ENCODE measurements around the gene PKLR. TPM values are rescaled to one million over a fixed set of nuclear protein-coding genes. Genes with fewer than 3 reads are reported as not detected.
"Not testable (repeated sequence)": the region's sequence is repeated elsewhere in the genome, so short reads cannot be mapped to it uniquely, and the experiment has no call there.

Gene PKLR
- total RNA-seq, 1 donor from 2014 or later: not detected

- Mint-ChIP-seq H3K36me3 (ENCODE audit: unreplicated experiment) (no peaks in the 10 kb centered on the region), H3K4me3 (ENCODE audit: unreplicated experiment) (peak overlapping the region; percentile 72), H3K27ac (ENCODE audit: unreplicated experiment) (no peak overlapping the region), H3K4me1 (ENCODE audit: low read depth, unreplicated experiment) (peaks cover 11% of the 10 kb centered on the region), H3K9me3 (ENCODE audit: unreplicated experiment) (peaks cover 12% of the 10 kb centered on the region), H3K27me3 (ENCODE audit: unreplicated experiment) (peaks cover 8% of the 10 kb centered on the region)
- no peak for DNase-seq
- TF ChIP-seq, protein P1, sequence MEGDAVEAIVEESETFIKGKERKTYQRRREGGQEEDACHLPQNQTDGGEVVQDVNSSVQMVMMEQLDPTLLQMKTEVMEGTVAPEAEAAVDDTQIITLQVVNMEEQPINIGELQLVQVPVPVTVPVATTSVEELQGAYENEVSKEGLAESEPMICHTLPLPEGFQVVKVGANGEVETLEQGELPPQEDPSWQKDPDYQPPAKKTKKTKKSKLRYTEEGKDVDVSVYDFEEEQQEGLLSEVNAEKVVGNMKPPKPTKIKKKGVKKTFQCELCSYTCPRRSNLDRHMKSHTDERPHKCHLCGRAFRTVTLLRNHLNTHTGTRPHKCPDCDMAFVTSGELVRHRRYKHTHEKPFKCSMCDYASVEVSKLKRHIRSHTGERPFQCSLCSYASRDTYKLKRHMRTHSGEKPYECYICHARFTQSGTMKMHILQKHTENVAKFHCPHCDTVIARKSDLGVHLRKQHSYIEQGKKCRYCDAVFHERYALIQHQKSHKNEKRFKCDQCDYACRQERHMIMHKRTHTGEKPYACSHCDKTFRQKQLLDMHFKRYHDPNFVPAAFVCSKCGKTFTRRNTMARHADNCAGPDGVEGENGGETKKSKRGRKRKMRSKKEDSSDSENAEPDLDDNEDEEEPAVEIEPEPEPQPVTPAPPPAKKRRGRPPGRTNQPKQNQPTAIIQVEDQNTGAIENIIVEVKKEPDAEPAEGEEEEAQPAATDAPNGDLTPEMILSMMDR (IDR thresholded peaks at IDR 0.05; ENCODE audit: partially characterized antibody, unreplicated experiment): no peak
Measured at GRCh38 chr1:155329980-155330598, 28.9 kb upstream of the PKLR start.

- not testable (repeated sequence) for H3K36me3 Mint-ChIP-seq (ENCODE audit: unreplicated experiment); H3K4me3 Mint-ChIP-seq (ENCODE audit: unreplicated experiment); H3K27me3 Mint-ChIP-seq (ENCODE audit: unreplicated experiment); DNase-seq; H3K27ac Mint-ChIP-seq (ENCODE audit: unreplicated experiment)
- peaks cover 11% of the 10 kb centered on the region for H3K4me1 Mint-ChIP-seq (ENCODE audit: low read depth, unreplicated experiment)
- H3K9me3 Mint-ChIP-seq (ENCODE audit: unreplicated experiment): peaks cover 12% of the 10 kb centered on the region
Measured at GRCh38 chr1:155328856-155329255, 27.6 kb upstream of the PKLR start.

DNA sequence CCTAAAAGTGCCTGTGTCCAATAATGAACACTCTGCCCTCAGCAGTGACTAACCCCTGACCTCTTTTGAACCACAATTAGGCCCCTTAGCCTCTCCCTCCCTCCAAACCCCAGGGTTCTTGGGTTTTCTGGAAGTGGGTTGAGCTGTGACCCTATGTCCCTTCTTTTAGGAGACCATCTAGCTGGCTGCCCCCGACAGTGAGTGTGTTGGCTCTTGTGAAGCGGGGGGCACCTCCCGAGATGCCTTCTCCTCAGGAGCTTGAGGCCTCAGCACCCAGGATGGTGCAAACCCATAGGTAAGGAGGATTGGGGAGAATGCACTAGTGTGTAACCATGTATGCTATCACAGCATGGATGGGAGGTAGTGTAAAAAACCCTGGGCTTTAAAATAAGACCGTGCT is 26.7 kb upstream of the PKLR start:
- peaks cover 11% of the 10 kb centered on the region for H3K4me1 Mint-ChIP-seq (ENCODE audit: low read depth, unreplicated experiment)
- no peaks in the 10 kb centered on the region for H3K36me3 Mint-ChIP-seq (ENCODE audit: unreplicated experiment)
- H3K27ac Mint-ChIP-seq (ENCODE audit: unreplicated experiment): no peak overlapping the region
- TF ChIP-seq, protein P1 (IDR thresholded peaks at IDR 0.05; ENCODE audit: partially characterized antibody, unreplicated experiment): no peak
- peaks cover 12% of the 10 kb centered on the region for H3K9me3 Mint-ChIP-seq (ENCODE audit: unreplicated experiment)
- DNase-seq: no peak
- peaks cover 8% of the 10 kb centered on the region for H3K27me3 Mint-ChIP-seq (ENCODE audit: unreplicated experiment)
- H3K4me3 Mint-ChIP-seq (ENCODE audit: unreplicated experiment): no peak overlapping the region

DNA sequence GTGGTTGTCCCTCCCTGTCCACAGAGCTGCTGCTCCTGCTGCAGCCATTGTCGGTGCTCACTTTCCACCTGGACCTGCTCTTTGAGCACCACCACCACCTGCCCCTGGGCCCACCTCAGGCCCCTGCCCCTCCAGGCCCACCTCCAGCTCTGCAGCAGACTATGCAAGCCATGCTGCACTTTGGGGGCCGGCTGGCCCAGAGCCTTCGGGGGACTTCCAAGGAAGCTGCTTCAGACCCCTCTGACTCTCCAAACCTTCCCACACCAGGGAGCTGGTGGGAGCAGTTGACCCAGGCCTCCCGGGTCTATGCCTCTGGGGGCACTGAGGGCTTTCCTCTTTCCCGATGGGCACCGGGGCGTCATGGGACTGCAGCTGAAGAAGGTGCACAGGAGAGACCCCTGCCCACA is 25.4 kb upstream of the PKLR start:
- Mint-ChIP-seq H3K9me3 (ENCODE audit: unreplicated experiment) (peaks cover 18% of the 10 kb centered on the region), H3K36me3 (ENCODE audit: unreplicated experiment) (no peaks in the 10 kb centered on the region), H3K27me3 (ENCODE audit: unreplicated experiment) (peaks cover 15% of the 10 kb centered on the region), H3K27ac (ENCODE audit: unreplicated experiment) (no peak overlapping the region), H3K4me1 (ENCODE audit: low read depth, unreplicated experiment) (peaks cover 11% of the 10 kb centered on the region), H3K4me3 (ENCODE audit: unreplicated experiment) (no peak overlapping the region)
- no peak for DNase-seq
- TF ChIP-seq, protein P1 (IDR thresholded peaks at IDR 0.05; ENCODE audit: partially characterized antibody, unreplicated experiment): no peak

DNA sequence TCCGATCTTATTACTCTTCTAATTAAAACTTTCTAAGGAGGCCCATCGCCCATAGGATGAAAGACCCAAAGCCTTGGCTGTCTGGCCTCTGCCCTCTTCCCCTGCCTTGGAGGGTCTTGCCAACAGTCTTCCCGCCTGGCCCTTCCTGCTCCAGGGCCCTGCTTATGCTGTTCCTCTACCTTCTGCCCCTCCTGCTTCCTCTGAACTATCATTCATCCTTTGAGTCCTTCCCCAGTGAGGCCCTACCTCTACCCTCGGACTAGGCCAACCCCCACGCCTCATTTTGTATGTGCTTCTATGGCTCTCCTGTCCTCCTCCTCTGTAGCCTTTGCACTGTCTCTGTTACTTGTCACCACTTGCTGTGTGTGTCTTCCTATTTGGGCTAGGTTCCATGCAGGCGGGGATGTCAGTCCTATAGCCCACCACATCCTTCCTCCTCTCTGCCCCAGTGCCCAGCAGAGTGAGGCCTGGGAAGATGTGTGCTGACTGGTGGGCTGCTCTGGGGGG is 24.8 kb upstream of the PKLR start:
- peaks cover 21% of the 10 kb centered on the region for H3K9me3 Mint-ChIP-seq (ENCODE audit: unreplicated experiment)
- peak overlapping the region; percentile 30 for H3K27ac Mint-ChIP-seq (ENCODE audit: unreplicated experiment)
- H3K27me3 Mint-ChIP-seq (ENCODE audit: unreplicated experiment): peaks cover 21% of the 10 kb centered on the region
- H3K36me3 Mint-ChIP-seq (ENCODE audit: unreplicated experiment): no peaks in the 10 kb centered on the region
- TF ChIP-seq, protein P1 (IDR thresholded peaks at IDR 0.05; ENCODE audit: partially characterized antibody, unreplicated experiment): no peak
- peak overlapping the region; percentile 82 for H3K4me3 Mint-ChIP-seq (ENCODE audit: unreplicated experiment)
- DNase-seq: no peak
- peaks cover 8% of the 10 kb centered on the region for H3K4me1 Mint-ChIP-seq (ENCODE audit: low read depth, unreplicated experiment)
